GM18520 (cell line): ENCODE results near the gene LSM12.

Source experiments
- ATAC-seq: cut with Tn5 transposase; IDR thresholded peaks from one replicate; pipeline ENCODE4 v1.9.1; 2021; ENCODE audit not compliant: unreplicated experiment

Gene LSM12

GRCh38 chr17:43988301-43988700 lies 78.2 kb downstream of the LSM12 start:
- no peak for ATAC-seq

- ATAC-seq, result no peak
Measured at GRCh38 chr17:43987131-43988021, 79.1 kb downstream of the LSM12 start.

- ATAC-seq, result no peak
Measured at GRCh38 chr17:43986225-43986981, 80.1 kb downstream of the LSM12 start.

- no peak for ATAC-seq
Measured at GRCh38 chr17:43984521-43984920, 82.0 kb downstream of the LSM12 start.
